Caco-2 (cell line): ENCODE data around the gene IL17RA. TPM values are rescaled to one million over a fixed set of nuclear protein-coding genes. Genes with fewer than 3 reads are reported as not detected.

Experiments
- BruUV-seq: library from RNA; stranded (reverse); fragments of 400-500 nt; replicated peaks from 2 replicates; lab custom pipeline; 2021; lab: Mats Ljungman, UMichigan
- CTCF ChIA-PET: fragments of 300-600 bp; sonication (Branson Sonifier 250); formaldehyde crosslinking; loops from one replicate; lab custom pipeline; 2022; ENCODE audit warnings: antibody characterized with exemption; lab: Charles Lee
- POLR2A ChIA-PET: fragments of 300-600 bp; sonication (Branson Sonifier 250); formaldehyde crosslinking; loops from one replicate; lab custom pipeline; 2022; ENCODE audit warnings: antibody characterized with exemption; lab: Charles Lee
- DNase-seq, 2 experiments: peaks; one replicate each; pipeline versions ENCODE4 v3.0.0 to v3.0.0-alpha.2; 2020 to 2022
- H3K27me3 ChIP-seq: replicated peaks from 2 replicates; pipeline ENCODE4 v1.6.0; 2011; ENCODE audit warnings: low read length; ENCODE audit not compliant: control insufficient read depth, insufficient read depth
- H3K36me3 ChIP-seq: 2 replicates; pipeline ENCODE4 v1.5.1; 2011; ENCODE audit warnings: low read length; ENCODE audit not compliant: control insufficient read depth, insufficient read depth
- H3K4me1 ChIP-seq: fragments of 250-450 bp; sonication (Bioruptor Pico); 2 replicates; pipeline ENCODE4 v1.5.1; 2020; ENCODE audit warnings: mild to moderate bottlenecking
- H3K4me3 ChIP-seq: 2 replicates; pipeline ENCODE4 v1.5.1; 2011; ENCODE audit warnings: low read depth, mild to moderate bottlenecking, control low read depth, low read length
- H3K9me3 ChIP-seq: fragments of 250-450 bp; sonication (Bioruptor Pico); 2 replicates; pipeline ENCODE4 v1.5.1; 2020; ENCODE audit warnings: mild to moderate bottlenecking, moderate library complexity
- H3K27ac Mint-ChIP-seq: one replicate; pipeline ENCODE4 v1.8.0; 2022; ENCODE audit warnings: mixed read lengths; ENCODE audit not compliant: unreplicated experiment
- H3K27me3 Mint-ChIP-seq: one replicate; pipeline ENCODE4 v1.8.0; 2022; ENCODE audit warnings: mixed read lengths; ENCODE audit not compliant: insufficient read depth, unreplicated experiment
- H3K36me3 Mint-ChIP-seq: one replicate; pipeline ENCODE4 v1.8.0; 2022; ENCODE audit warnings: mild to moderate bottlenecking, mixed read lengths; ENCODE audit not compliant: insufficient read depth, unreplicated experiment
- H3K4me1 Mint-ChIP-seq: one replicate; pipeline ENCODE4 v1.8.0; 2022; ENCODE audit warnings: low read depth, mixed read lengths; ENCODE audit not compliant: unreplicated experiment
- H3K4me3 Mint-ChIP-seq: one replicate; pipeline ENCODE4 v1.8.0; 2022; ENCODE audit warnings: mild to moderate bottlenecking, moderate library complexity, mixed read lengths; ENCODE audit not compliant: unreplicated experiment
- H3K9me3 Mint-ChIP-seq: one replicate; pipeline ENCODE4 v1.8.0; 2022; ENCODE audit warnings: mixed read lengths; ENCODE audit not compliant: unreplicated experiment
- intact Hi-C: fragments of 100-400 bp; cut with micrococcal nuclease; formaldehyde crosslinking; loops from one replicate; pipeline ENCODE4 v1.10.0; 2022; ENCODE audit not compliant: unreplicated experiment
- total RNA-seq: library from RNA; stranded (reverse); gene quantifications from 2 replicates; pipeline ENCODE4 v1.2.3, GENCODE V29; 2022
- TF ChIP-seq, protein P1 (sequence below), 2 experiments: fragments of 200-600 bp in 1 of 2; IDR thresholded peaks; 1 replicate in 1 of 2; 2 replicates in 1 of 2; pipeline versions ENCODE4 v1.5.1 to v1.8.0; 2011 to 2022; ENCODE audit warnings: antibody characterized with exemption in 1 of 2, control low read depth in 1 of 2, inconsistent platforms in 1 of 2, low read depth in 1 of 2, low read length in 1 of 2, mild to moderate bottlenecking in 1 of 2, moderate library complexity in 1 of 2; ENCODE audit not compliant: insufficient read depth in 1 of 2, severe bottlenecking in 1 of 2, unreplicated experiment in 1 of 2

IL17RA gene
- total RNA-seq, 1 experiment from 2014 or later, result 14.5 TPM

DNA sequence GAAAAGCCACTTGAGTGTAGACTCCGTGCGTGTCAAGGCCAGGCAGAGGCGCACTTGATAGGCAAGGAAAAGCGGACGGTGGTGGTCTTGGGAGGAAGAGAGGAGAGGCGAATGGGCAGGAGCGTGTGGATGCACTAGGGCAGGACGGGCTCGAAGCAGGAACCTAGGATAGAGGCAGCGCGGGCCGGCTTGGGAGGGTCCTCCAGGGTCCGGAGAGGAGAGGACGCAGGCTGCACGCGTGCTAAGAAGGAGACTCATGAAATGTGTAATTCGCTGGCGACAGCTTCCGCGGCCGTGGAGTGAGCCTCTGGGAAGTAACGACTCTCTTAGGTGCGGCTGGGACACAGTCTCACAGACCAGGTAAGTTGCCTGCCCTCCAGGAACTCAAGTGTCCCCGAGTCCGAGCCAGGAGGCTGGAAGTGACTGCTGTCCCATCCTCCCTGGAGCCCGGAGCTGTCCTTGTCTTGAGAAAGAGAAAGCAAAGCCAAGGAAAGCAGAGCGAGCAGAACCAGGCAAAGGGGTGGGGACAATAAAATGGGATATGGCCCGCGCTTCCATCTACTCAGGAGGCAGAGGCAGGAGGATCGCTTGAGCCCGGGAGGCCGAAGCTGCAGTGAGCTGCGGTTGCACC lies 874 bp upstream of the IL17RA start:
- BruUV-seq, result no TSS peak
- POLR2A ChIA-PET, result no interaction called here
- TF ChIP-seq, protein P1, sequence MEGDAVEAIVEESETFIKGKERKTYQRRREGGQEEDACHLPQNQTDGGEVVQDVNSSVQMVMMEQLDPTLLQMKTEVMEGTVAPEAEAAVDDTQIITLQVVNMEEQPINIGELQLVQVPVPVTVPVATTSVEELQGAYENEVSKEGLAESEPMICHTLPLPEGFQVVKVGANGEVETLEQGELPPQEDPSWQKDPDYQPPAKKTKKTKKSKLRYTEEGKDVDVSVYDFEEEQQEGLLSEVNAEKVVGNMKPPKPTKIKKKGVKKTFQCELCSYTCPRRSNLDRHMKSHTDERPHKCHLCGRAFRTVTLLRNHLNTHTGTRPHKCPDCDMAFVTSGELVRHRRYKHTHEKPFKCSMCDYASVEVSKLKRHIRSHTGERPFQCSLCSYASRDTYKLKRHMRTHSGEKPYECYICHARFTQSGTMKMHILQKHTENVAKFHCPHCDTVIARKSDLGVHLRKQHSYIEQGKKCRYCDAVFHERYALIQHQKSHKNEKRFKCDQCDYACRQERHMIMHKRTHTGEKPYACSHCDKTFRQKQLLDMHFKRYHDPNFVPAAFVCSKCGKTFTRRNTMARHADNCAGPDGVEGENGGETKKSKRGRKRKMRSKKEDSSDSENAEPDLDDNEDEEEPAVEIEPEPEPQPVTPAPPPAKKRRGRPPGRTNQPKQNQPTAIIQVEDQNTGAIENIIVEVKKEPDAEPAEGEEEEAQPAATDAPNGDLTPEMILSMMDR (IDR thresholded peaks at IDR 0.05; ENCODE audit: insufficient read depth in 1 of 2, low read depth in 1 of 2, low read length in 1 of 2, severe bottlenecking in 1 of 2, unreplicated experiment in 1 of 2), result no peak
- Mint-ChIP-seq H3K27ac (peak overlapping the region; percentile 73), H3K36me3 (no peaks in the 10 kb centered on the region), H3K4me3 (peak overlapping the region; percentile 93), H3K9me3 (no peaks in the 10 kb centered on the region), H3K27me3 (no peaks in the 10 kb centered on the region), H3K4me1 (peaks cover 8% of the 10 kb centered on the region)
- H3K4me3 ChIP-seq, result peak overlapping the region; percentile 98
- DNase-seq, result no peak
- intact Hi-C loops, result loop anchor here (2.0 to 5.0 kb wide), 2 partner anchors 38 to 45 kb away; partner anchors contain the start of gene TMEM121B
- H3K9me3 ChIP-seq, result no peaks in the 10 kb centered on the region
- H3K4me1 ChIP-seq, result no peaks in the 10 kb centered on the region
- no peaks in the 10 kb centered on the region for H3K27me3 ChIP-seq
- CTCF ChIA-PET, result no interaction called here
- H3K36me3 ChIP-seq, result no peaks in the 10 kb centered on the region

DNA sequence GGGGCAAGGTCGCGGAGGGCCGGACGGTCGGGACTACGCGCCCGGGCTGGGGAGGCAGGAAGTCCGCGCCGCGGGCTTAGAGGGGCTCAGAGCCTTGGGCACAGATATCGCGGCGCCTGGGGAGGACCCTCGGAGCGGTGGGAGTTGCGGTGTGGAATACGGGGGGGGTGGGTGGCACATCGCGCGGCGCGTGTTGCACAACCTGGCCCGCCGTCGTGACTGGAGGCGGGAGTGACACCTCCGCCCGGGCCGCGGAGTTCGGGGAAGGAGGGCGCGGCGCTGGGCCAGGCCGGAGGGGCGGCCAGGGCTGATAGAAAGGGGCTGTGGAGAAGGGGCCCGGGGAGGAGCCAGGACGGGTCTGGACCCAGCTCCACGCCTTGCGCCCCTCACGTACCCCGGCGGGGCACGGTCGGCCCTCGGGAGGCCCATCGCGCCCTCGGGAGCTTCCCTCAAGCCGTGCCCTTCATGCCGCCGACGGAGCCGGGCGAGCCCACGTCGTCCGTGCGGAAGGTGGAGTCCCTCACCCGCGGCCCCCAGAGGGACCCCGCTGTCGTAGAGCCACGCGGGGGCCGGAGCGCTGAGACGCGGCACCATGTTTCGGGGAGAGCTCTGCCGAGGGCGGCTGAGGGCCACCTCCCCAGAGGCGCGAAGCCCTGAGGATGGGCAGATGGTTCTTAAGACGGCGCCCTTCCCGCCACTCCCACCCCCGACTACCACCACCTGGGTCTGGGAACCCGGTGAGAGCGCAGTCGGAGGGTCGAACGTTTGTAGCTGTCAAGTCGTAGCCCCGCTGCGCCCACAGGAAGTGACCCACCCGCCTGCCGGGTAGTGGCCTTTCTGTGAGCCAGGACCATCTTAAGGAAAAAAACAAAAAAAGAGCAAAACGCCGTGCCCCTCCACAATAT lies 729 bp downstream of the IL17RA start:
- no peaks in the 10 kb centered on the region for H3K36me3 ChIP-seq
- ChIA-PET CTCF (no interaction called here), POLR2A (no interaction called here)
- H3K36me3 Mint-ChIP-seq, result no peaks in the 10 kb centered on the region
- intact Hi-C loops, result loop anchor here (2.0 kb wide), 1 partner anchor 47 kb away; no protein-coding TSS in a partner anchor
- TF ChIP-seq, protein P1 (IDR thresholded peaks at IDR 0.05; ENCODE audit: insufficient read depth in 1 of 2, low read depth in 1 of 2, low read length in 1 of 2, severe bottlenecking in 1 of 2, unreplicated experiment in 1 of 2), result no peak
- H3K27ac Mint-ChIP-seq, result peak overlapping the region; percentile 73
- DNase-seq, result peak in 1 of 2 experiments; percentile 19
- no peaks in the 10 kb centered on the region for H3K27me3 ChIP-seq
- H3K4me3 Mint-ChIP-seq, result peak overlapping the region; percentile 93
- H3K9me3 Mint-ChIP-seq, result no peaks in the 10 kb centered on the region
- no TSS peak for BruUV-seq
- H3K4me3 ChIP-seq, result peak overlapping the region; percentile 98
- H3K4me1 Mint-ChIP-seq, result peaks cover 8% of the 10 kb centered on the region
- no peaks in the 10 kb centered on the region for H3K9me3 ChIP-seq
- H3K4me1 ChIP-seq, result no peaks in the 10 kb centered on the region
- H3K27me3 Mint-ChIP-seq, result no peaks in the 10 kb centered on the region

DNA sequence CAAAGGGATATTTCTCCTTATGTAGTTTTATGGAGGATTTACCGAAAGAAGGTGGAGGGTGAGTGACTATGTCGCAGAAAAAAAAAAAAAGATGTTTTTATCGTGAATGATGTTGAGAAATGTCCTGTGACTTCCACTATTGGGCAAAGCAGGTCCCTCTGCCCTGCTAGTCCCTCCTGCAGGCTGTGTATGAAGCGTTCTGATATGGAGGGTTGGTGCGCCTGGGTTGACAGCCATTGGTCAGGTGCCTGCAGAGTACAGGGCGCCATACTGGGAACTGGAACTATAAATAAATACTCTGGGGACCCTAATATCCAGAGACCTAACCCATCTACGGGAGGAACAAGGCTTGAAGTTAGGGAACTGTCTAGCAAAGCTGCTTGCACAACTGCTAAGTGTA lies 1.5 kb downstream of the IL17RA start:
- H3K4me1 Mint-ChIP-seq, result peaks cover 8% of the 10 kb centered on the region
- intact Hi-C loops, result no loop called here
- CTCF ChIA-PET, result no interaction called here
- H3K4me1 ChIP-seq, result no peaks in the 10 kb centered on the region
- peak overlapping the region; percentile 93 for H3K4me3 Mint-ChIP-seq
- H3K9me3 ChIP-seq, result no peaks in the 10 kb centered on the region
- H3K36me3 ChIP-seq, result no peaks in the 10 kb centered on the region
- no peaks in the 10 kb centered on the region for H3K27me3 Mint-ChIP-seq
- no peak overlapping the region for H3K4me3 ChIP-seq
- H3K9me3 Mint-ChIP-seq, result no peaks in the 10 kb centered on the region
- BruUV-seq, result TSS peak; percentile 30
- no peak for DNase-seq
- H3K27me3 ChIP-seq, result no peaks in the 10 kb centered on the region
- H3K36me3 Mint-ChIP-seq, result no peaks in the 10 kb centered on the region
- POLR2A ChIA-PET, result no interaction called here
- TF ChIP-seq, protein P1 (IDR thresholded peaks at IDR 0.05; ENCODE audit: insufficient read depth in 1 of 2, low read depth in 1 of 2, low read length in 1 of 2, severe bottlenecking in 1 of 2, unreplicated experiment in 1 of 2), result no peak
- no peak overlapping the region for H3K27ac Mint-ChIP-seq
